ENCODE data around the gene AKIP1.

- TF ChIP-seq, protein P1, sequence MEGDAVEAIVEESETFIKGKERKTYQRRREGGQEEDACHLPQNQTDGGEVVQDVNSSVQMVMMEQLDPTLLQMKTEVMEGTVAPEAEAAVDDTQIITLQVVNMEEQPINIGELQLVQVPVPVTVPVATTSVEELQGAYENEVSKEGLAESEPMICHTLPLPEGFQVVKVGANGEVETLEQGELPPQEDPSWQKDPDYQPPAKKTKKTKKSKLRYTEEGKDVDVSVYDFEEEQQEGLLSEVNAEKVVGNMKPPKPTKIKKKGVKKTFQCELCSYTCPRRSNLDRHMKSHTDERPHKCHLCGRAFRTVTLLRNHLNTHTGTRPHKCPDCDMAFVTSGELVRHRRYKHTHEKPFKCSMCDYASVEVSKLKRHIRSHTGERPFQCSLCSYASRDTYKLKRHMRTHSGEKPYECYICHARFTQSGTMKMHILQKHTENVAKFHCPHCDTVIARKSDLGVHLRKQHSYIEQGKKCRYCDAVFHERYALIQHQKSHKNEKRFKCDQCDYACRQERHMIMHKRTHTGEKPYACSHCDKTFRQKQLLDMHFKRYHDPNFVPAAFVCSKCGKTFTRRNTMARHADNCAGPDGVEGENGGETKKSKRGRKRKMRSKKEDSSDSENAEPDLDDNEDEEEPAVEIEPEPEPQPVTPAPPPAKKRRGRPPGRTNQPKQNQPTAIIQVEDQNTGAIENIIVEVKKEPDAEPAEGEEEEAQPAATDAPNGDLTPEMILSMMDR (IDR thresholded peaks at IDR 0.05), result no peak
- TF ChIP-seq POLR2AphosphoS5 (IDR thresholded peaks at IDR 0.05; ENCODE audit: insufficient read depth in 1 of 2, low read depth in 1 of 2), result peak in 1 of 2 donors; percentile 23
These were observed 47.2 kb upstream of the AKIP1 start for GRCh38 chr11:8863838-8864237.

All from vagina (tissue), 2 donors.